22Rv1 (cell line): Measurements from ENCODE around the gene PEX26.

Experiments used
- H3K27ac ChIP-seq: fragments of 450-650 bp; 2 replicates; pipeline ENCODE4 v1.5.1; 2017
- ZFX ChIP-seq: fragments of 450-650 bp; IDR thresholded peaks from 2 replicates; pipeline ENCODE4 v1.6.1; 2017; ENCODE audit warnings: antibody characterized with exemption, borderline replicate concordance
- TF ChIP-seq, protein P1 (sequence below): fragments of 450-650 bp; IDR thresholded peaks from 2 replicates; pipeline ENCODE4 v1.5.1; 2017; ENCODE audit warnings: mild to moderate bottlenecking

The PEX26 gene

DNA sequence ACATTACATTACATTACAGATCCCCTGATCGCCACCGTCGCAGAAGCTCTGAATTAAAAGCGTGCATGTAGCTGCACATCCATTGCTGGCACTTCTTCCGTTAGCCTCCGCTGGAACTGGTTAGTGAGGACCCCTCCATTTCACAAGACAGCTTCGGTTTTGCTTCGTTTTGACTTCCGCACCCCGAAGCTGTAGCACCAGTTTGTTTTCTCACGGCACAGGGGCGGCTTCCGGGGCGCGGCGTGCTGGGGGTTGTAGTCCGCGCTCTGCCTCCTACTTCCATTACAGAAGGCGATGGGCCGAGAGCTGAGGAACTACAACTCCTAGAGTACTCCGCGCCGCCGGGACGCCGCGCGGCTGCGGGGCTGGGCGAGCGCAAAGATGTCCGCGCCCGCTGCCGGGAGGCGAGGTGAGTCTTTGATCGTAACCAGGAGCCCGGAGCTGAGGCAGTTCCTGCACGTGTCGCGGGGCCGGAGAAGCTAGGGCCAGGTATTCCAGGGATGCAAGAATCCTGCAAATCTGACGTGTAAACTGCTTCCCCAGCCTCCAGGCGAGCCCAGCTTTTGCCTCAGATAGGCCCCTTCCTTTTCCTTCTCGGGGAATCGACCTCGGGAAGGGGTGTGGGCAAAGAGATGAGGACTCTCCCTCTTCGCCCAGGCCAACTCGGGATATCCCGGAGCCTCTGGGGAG lies at the start of gene PEX26:
Gene PEX26, plus strand, starts transcription at position 352 of the 690 bp plus-strand sequence. CDS start 387 bp downstream, outside the sequence.
- no peak for TF ChIP-seq ZFX
- TF ChIP-seq, protein P1, sequence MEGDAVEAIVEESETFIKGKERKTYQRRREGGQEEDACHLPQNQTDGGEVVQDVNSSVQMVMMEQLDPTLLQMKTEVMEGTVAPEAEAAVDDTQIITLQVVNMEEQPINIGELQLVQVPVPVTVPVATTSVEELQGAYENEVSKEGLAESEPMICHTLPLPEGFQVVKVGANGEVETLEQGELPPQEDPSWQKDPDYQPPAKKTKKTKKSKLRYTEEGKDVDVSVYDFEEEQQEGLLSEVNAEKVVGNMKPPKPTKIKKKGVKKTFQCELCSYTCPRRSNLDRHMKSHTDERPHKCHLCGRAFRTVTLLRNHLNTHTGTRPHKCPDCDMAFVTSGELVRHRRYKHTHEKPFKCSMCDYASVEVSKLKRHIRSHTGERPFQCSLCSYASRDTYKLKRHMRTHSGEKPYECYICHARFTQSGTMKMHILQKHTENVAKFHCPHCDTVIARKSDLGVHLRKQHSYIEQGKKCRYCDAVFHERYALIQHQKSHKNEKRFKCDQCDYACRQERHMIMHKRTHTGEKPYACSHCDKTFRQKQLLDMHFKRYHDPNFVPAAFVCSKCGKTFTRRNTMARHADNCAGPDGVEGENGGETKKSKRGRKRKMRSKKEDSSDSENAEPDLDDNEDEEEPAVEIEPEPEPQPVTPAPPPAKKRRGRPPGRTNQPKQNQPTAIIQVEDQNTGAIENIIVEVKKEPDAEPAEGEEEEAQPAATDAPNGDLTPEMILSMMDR, result no peak
- peak within 1 kb of the TSS; percentile 78 for H3K27ac ChIP-seq

DNA sequence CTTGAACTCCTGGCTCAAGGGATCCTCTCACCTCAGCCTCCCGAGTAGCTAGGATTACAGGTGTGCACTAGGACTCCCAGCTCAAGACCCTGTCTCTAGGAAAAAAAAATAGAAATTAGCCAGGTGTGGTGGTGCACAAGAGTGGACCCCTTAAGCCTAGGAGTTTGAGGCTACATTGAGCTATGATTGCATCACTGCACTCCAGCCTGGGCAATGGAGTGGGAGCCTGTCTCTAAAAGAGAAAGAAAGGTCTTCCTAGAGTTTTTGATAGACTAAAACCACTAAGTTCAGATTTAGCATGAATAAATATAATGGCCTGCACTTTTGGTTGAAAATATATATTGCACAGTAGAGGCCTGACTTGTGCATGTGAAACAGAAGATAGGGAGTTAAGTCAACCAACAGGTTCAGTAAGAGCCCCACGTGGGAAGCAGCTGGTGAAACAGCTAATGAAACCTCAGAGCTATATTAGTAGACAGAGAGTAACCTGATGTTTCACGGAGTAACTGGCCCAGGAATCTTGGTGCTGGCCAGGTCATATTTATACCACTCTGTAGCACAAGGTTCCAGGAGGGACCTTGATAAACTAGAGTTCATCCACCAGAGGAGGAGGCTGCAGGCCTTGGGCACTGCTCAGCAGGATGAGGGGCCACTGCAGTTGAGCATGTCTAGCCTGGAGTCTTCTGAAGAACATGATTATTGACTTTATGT lies 48.8 kb upstream of the PEX26 start:
- no peak for TF ChIP-seq ZFX
- TF ChIP-seq, protein P1, result no peak

DNA sequence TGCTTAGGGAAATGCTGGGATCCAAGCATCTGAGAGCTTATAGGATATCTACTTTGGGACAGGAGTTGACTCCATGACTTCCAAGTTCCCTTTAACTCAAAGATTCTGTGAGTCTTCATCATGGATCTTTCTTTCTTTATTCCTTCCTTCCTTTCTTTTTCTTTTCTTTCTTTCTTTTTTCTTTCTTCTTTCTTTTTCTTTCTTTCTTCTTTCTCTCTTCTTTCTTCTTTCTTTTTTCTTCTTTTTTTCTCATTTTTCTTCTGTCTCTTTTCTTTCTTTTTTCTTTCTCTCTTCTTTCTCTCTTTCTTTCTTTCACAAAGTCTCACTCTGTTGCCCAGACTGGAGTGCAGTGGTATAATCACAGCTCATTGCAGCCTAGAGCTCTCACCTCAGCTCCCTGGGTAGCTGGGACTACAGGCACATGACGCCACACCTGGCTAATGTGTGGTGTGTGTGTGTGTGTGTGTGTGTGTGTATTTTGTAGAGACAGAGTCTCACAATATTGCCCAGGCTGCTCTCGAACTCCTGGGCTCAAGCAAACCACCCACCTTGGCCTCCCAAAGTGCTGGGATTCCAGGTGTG lies 48.0 kb upstream of the PEX26 start:
- no peak for TF ChIP-seq ZFX
- TF ChIP-seq, protein P1, result no peak
- no peak overlapping the region for H3K27ac ChIP-seq

More for the DNA sequence above, 48.8 kb upstream of the PEX26 start:
- H3K27ac ChIP-seq, result no peak overlapping the region

DNA sequence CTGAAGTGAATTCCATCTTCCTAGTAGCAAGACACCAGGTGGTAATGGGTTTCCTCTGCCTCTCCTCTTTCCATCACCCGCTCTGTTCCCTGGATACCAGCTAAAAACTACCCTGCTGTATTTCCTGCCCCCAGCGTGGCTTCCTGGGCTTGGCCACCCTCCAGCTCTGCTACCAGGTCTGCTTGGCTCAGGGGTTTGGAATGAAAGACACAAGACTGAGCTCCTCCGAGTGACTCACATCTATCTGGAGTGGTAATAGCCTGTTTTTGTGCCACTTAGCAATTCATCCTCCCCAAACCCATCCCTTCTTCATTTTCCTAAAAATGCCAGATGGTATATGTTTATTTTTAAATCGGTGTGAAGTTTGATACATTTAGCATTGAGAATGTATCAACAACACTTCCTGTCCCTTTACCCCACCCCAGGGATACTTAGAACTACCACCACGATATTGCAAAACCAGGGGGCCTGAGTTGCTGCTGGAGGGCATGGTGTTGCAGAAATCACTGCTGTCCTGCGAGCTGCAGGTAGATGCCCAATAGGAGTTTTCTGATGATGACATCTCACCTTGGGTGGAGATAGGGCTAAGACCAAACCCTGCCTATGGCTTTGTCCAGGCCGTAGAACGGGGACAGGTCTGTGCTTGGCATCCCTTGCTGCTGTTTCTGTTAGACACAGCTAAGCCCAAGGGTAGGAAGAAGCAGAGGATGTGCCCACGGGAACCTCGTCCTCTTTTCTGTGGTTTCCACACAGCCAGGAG lies 45.9 kb upstream of the PEX26 start:
- no peak overlapping the region for H3K27ac ChIP-seq

DNA sequence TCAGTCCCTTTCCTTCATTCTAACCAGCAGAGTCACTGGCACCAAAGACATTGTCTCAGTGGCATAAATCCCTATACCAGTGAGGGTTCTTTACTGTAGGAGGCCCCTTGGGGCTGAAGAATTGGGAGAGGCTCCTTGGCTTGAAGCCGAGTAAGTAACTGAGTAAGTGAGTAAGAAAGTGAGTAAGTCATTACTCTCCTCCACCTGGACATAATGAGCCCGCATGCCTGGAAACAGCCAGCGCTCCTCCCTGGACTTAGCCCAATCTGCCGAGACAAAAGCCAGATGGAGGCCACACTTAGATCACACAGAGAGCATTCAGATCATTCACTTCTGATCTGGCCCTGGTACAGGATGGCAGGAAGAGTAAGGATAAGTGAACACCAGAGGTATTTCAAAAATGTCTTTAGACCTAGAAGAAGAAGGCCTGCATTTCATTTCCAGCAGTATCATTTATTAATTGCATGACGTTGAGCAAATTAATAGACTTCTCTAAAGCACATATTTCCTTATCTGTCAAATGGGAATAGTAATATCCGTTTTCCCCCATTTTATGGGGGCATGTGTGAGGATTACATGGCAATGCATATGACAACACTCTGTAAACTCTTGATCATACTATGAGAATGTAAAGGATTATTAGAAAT lies 45.2 kb upstream of the PEX26 start:
- TF ChIP-seq ZFX, result no peak
- TF ChIP-seq, protein P1, result no peak
- H3K27ac ChIP-seq, result no peak overlapping the region

More for the DNA sequence above, 45.9 kb upstream of the PEX26 start:
- TF ChIP-seq, protein P1, result no peak
- no peak for TF ChIP-seq ZFX

DNA sequence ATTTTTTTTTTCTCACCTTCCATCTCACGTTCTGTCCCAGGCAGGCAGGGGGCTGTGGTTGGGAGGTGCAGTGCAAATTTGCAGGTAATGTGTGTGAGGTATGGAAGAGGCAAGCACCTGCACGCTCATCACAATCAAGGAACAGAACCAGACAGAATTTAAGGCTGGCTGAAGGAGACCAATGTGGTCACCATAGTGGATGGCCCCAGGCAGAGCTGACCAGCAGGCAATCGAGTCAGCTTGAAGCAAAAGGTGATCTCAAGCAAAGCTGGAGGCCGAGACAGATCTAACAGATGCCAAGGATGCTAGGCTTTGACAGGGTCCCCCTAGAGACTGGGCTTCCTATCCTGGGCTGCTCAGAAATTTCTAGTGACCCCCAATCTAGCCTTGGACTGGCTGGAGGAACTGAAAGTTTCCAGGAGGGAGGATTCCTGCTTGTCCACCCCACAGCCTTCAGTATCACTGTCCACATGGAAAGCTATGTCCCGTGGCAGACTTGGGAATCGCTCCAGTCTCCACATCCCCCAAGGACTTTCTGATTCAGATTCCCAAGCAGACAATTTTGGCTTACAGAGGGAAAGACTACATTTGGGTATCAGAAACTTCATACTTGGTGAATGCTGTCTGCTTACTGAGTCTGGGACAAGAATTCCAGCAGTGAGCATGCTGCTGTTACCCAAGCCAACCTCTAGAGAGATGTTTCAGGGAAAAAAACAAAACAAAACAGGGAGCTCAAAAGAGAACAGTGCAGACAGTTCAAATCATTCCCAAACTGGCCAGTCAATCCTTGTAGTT lies 44.4 kb upstream of the PEX26 start:
- TF ChIP-seq, protein P1, result no peak
- TF ChIP-seq ZFX, result no peak
- no peak overlapping the region for H3K27ac ChIP-seq
